Measurements from ENCODE around the gene C17orf78.
A peak's percentile ranks its signal among the peaks of the same experiment; 100 is the strongest.

Gene C17orf78

DNA sequence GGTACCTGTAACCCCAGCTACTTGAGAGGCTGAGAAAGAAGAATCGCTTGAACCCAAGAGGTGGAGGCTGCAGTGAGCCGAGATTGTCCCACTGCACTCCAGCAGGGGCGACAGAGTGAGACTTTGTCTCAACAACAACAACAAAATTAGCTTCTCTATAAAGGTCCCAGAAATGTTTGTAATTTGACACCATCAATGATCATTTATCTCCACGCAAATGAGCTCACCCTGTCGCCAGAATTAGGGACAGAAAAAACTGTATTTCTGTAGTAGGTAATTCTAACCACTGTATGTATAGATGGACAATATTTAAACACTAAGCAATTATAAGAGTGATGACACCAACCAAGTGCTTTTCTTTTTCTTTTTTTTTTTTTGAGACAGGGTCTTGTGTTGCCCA lies 10.7 kb downstream of the C17orf78 start (continued):
- TF ChIP-seq, protein P1, sequence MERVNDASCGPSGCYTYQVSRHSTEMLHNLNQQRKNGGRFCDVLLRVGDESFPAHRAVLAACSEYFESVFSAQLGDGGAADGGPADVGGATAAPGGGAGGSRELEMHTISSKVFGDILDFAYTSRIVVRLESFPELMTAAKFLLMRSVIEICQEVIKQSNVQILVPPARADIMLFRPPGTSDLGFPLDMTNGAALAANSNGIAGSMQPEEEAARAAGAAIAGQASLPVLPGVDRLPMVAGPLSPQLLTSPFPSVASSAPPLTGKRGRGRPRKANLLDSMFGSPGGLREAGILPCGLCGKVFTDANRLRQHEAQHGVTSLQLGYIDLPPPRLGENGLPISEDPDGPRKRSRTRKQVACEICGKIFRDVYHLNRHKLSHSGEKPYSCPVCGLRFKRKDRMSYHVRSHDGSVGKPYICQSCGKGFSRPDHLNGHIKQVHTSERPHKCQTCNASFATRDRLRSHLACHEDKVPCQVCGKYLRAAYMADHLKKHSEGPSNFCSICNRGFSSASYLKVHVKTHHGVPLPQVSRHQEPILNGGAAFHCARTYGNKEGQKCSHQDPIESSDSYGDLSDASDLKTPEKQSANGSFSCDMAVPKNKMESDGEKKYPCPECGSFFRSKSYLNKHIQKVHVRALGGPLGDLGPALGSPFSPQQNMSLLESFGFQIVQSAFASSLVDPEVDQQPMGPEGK (tag by site-specific recombination; IDR thresholded peaks at IDR 0.05): 0 out of 2 replicates have a peak, but pooled peaks have one; percentile 25
- TF ChIP-seq ZNF776 (tag by site-specific recombination; IDR thresholded peaks at IDR 0.05; ENCODE audit: borderline replicate concordance): no peak

DNA sequence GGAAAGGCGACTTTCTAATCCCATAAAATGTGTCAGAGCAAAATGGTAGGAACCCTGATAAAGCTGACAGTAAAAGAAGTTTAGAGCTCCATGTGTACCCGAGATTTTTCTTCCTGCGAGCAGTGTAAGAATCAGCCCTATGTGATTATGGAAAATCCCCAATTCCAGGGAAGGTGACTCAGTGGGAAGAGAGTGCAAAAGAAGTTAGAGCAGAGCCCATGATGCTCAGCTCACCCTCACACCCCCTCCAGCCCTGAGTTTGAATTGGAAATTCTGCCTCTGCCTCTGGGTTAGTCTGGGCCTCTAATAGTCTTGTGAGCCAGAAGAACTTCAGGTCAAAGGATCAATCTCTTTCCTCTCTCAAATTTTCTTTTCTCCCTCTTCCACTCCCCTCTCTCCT lies 12.5 kb downstream of the C17orf78 start:
- ChIA-PET POLR2A (no interaction called here), CTCF (interaction anchor here (0.6 to 10.9 kb wide), 3 partner anchors 9 to 1854 kb away, joined by 3 to 141 read pairs (median 11); partner anchors contain the start of gene C17orf78)
- H3K36me3 ChIP-seq (ENCODE audit: control insufficient read depth in 2 of 2, insufficient read depth in 1 of 2, low read length in 2 of 2): no peaks in the 10 kb centered on the region
- TF ChIP-seq ZNF544 (tag by site-specific recombination; IDR thresholded peaks at IDR 0.05): no peak
- TF ChIP-seq ZNF266 (tag by site-specific recombination; IDR thresholded peaks at IDR 0.05; ENCODE audit: low read depth): no peak
- no peak for TF ChIP-seq ZNF426 (tag by site-specific recombination; IDR thresholded peaks at IDR 0.05)
- no peak for TF ChIP-seq ZNF670 (tag by site-specific recombination; IDR thresholded peaks at IDR 0.05; ENCODE audit: low read depth)
- TF ChIP-seq ZNF10 (tag by site-specific recombination; IDR thresholded peaks at IDR 0.05): no peak
- no peak for TF ChIP-seq KLF8 (tag by site-specific recombination; IDR thresholded peaks at IDR 0.05)
- TF ChIP-seq ZNF473 (tag by site-specific recombination; IDR thresholded peaks at IDR 0.05): no peak
- no peak for TF ChIP-seq ZNF510 (tag by site-specific recombination; IDR thresholded peaks at IDR 0.05; ENCODE audit: insufficient replicate concordance)
- TF ChIP-seq ZNF768 (tag by site-specific recombination; IDR thresholded peaks at IDR 0.05): no peak
- TF ChIP-seq ZNF747 (tag by site-specific recombination; IDR thresholded peaks at IDR 0.05): no peak
- no peak for TF ChIP-seq ZNF416 (tag by site-specific recombination; IDR thresholded peaks at IDR 0.05)
- no peak for TF ChIP-seq OSR2 (tag by site-specific recombination; IDR thresholded peaks at IDR 0.05)
- no peak for TF ChIP-seq ZNF776 (tag by site-specific recombination; IDR thresholded peaks at IDR 0.05; ENCODE audit: borderline replicate concordance)
- no peak for TF ChIP-seq ZNF121 (tag by site-specific recombination; IDR thresholded peaks at IDR 0.05)
- no peak for TF ChIP-seq OVOL3 (tag by site-specific recombination; IDR thresholded peaks at IDR 0.05)
- no peak overlapping the region for H3K4me3 ChIP-seq (ENCODE audit: low read depth, low read length)
- H3K27ac ChIP-seq (ENCODE audit: extremely low read depth, low read depth, low read length): no peak overlapping the region
- no peaks in the 10 kb centered on the region for H3K9me3 ChIP-seq (ENCODE audit: control insufficient read depth, insufficient read depth, low read depth, low read length)
- peaks cover 15% of the 10 kb centered on the region for H3K4me1 ChIP-seq (ENCODE audit: control insufficient read depth, insufficient read depth, low read length)

- Histone ChIP-seq H3K36me3 (ENCODE audit: control insufficient read depth in 2 of 2, insufficient read depth in 1 of 2, low read length in 2 of 2) (no peaks in the 10 kb centered on the region), H3K9me3 (ENCODE audit: control insufficient read depth, insufficient read depth, low read depth, low read length) (no peaks in the 10 kb centered on the region), H3K4me1 (ENCODE audit: control insufficient read depth, insufficient read depth, low read length) (peaks cover 15% of the 10 kb centered on the region), H3K4me3 (ENCODE audit: low read depth, low read length) (no peak overlapping the region), H3K27ac (ENCODE audit: extremely low read depth, low read depth, low read length) (no peak overlapping the region)
- POLR2A ChIA-PET: no interaction called here
- TF ChIP-seq ZNF138 (tag by site-specific recombination; IDR thresholded peaks at IDR 0.05; ENCODE audit: borderline replicate concordance) (no peak), KLF9 (tag by site-specific recombination; IDR thresholded peaks at IDR 0.05; ENCODE audit: low read depth) (no peak)
- CTCF ChIA-PET: interaction anchor here (10.9 kb wide), 1 partner anchor 14 kb away, joined by 141 read pairs; the partner anchor contains the start of gene C17orf78
Observed at GRCh38 chr17:37389160-37389559, 13.4 kb downstream of the C17orf78 start.

DNA sequence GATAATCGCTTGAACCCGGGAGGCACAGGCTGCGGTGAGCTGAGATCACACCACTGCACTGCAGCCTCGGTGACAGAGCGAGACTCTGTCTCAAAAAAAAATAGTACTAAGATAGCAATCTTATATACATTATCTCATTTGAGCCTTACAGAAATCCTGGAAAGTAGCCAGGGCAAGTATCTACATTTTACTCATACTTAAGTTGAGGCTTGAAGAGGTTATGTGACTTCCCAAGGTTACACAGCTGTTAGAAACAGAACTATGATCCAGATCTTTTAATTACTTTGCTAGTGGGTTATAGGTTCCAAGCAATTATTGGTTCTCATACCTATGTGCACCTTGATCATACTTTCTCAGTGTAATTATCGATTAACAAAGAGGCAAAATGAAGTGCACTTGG lies 15.4 kb downstream of the C17orf78 start:
- Histone ChIP-seq H3K36me3 (ENCODE audit: control insufficient read depth in 2 of 2, insufficient read depth in 1 of 2, low read length in 2 of 2) (no peaks in the 10 kb centered on the region), H3K4me1 (ENCODE audit: control insufficient read depth, insufficient read depth, low read length) (peaks cover 13% of the 10 kb centered on the region), H3K27ac (ENCODE audit: extremely low read depth, low read depth, low read length) (no peak overlapping the region), H3K4me3 (ENCODE audit: low read depth, low read length) (no peak overlapping the region), H3K9me3 (ENCODE audit: control insufficient read depth, insufficient read depth, low read depth, low read length) (no peaks in the 10 kb centered on the region)
- TF ChIP-seq, protein P2, sequence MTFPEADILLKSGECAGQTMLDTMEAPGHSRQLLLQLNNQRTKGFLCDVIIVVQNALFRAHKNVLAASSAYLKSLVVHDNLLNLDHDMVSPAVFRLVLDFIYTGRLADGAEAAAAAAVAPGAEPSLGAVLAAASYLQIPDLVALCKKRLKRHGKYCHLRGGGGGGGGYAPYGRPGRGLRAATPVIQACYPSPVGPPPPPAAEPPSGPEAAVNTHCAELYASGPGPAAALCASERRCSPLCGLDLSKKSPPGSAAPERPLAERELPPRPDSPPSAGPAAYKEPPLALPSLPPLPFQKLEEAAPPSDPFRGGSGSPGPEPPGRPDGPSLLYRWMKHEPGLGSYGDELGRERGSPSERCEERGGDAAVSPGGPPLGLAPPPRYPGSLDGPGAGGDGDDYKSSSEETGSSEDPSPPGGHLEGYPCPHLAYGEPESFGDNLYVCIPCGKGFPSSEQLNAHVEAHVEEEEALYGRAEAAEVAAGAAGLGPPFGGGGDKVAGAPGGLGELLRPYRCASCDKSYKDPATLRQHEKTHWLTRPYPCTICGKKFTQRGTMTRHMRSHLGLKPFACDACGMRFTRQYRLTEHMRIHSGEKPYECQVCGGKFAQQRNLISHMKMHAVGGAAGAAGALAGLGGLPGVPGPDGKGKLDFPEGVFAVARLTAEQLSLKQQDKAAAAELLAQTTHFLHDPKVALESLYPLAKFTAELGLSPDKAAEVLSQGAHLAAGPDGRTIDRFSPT (tag by site-specific recombination; IDR thresholded peaks at IDR 0.05): peak; percentile 36; the same call in 1 of the 2 replicates
- no peak for TF ChIP-seq ZNF366 (tag by site-specific recombination; conservative IDR thresholded peaks at IDR 0.05)
- ChIA-PET CTCF (interaction anchor here (0.6 to 10.9 kb wide), 8 partner anchors 16 to 765 kb away, joined by 3 to 141 read pairs (median 4); partner anchors contain the start of gene C17orf78), POLR2A (interaction anchor here (0.8 to 1.2 kb wide), 2 partner anchors 15 to 19 kb away, joined by 3 to 4 read pairs; partner anchors contain the start of gene C17orf78)
